IMR-90 (cell line): ENCODE results near the gene DDX21. TPM values are rescaled to one million over a fixed set of nuclear protein-coding genes. Genes with fewer than 3 reads are reported as not detected.
A peak's percentile ranks its signal among the peaks of the same experiment; 100 is the strongest.

Source experiments
- ATAC-seq: fragments of 200-7000 bp; cut with Tn5 transposase; 2 replicates; pipeline ENCODE4 v1.9.1; 2020; ENCODE audit warnings: low read depth, mild to moderate bottlenecking, moderate library complexity
- BruUV-seq: library from RNA; stranded (reverse); fragments of 400-500 nt; replicated peaks from 2 replicates; lab custom pipeline; 2021; lab: Mats Ljungman, UMichigan
- CTCF ChIA-PET: fragments of 300-600 bp; formaldehyde crosslinking; extraction: SDS; loops from one replicate; lab custom pipeline; 2021; ENCODE audit warnings: antibody characterized with exemption; lab: Yijun Ruan, JAX
- POLR2A ChIA-PET: fragments of 300-600 bp; sonication (Branson Sonifier 250); formaldehyde crosslinking; loops from one replicate; lab custom pipeline; 2022; ENCODE audit warnings: antibody characterized with exemption; ENCODE audit not compliant: unreplicated experiment; lab: Charles Lee
- DNase-seq: peaks from one replicate; pipeline ENCODE4 v3.0.0; 2013
- H2AFZ ChIP-seq: replicated peaks from 2 replicates; pipeline ENCODE3; 2013; ENCODE audit warnings: low read length, mild to moderate bottlenecking; ENCODE audit not compliant: poor library complexity
- H2AK5ac ChIP-seq: 2 replicates; pipeline ENCODE4 v1.6.1; 2013; ENCODE audit warnings: low read depth, low read length, inconsistent platforms
- H2AK9ac ChIP-seq: replicated peaks from 2 replicates; pipeline ENCODE3; 2013; ENCODE audit warnings: mild to moderate bottlenecking, low read depth, low read length, moderate library complexity; ENCODE audit not compliant: poor library complexity
- H2BK120ac ChIP-seq: 2 replicates; pipeline ENCODE4 v1.6.1; 2013; ENCODE audit warnings: low read depth, low read length, inconsistent platforms
- H2BK15ac ChIP-seq: 3 replicates; pipeline ENCODE4 v1.6.1; 2013; ENCODE audit warnings: low read depth, low read length, inconsistent platforms
- H2BK20ac ChIP-seq: 2 replicates; pipeline ENCODE4 v1.6.1; 2013; ENCODE audit warnings: low read depth, mild to moderate bottlenecking, inconsistent platforms, low read length, moderate library complexity
- H2BK5ac ChIP-seq: 2 replicates; pipeline ENCODE4 v1.6.1; 2013; ENCODE audit warnings: mild to moderate bottlenecking, low read depth, low read length, inconsistent platforms; ENCODE audit not compliant: poor library complexity, severe bottlenecking
- H3K14ac ChIP-seq: replicated peaks from 2 replicates; pipeline ENCODE4 v1.6.1; 2013; ENCODE audit warnings: low read depth, low read length, inconsistent platforms
- H3K18ac ChIP-seq: 2 replicates; pipeline ENCODE4 v1.6.1; 2013; ENCODE audit warnings: low read depth, low read length, control low read depth
- H3K23ac ChIP-seq: 2 replicates; pipeline ENCODE4 v1.6.1; 2013; ENCODE audit warnings: low read depth, low read length, inconsistent platforms
- H3K27ac ChIP-seq: 2 replicates; pipeline ENCODE4 v1.5.1; 2013; ENCODE audit warnings: mild to moderate bottlenecking, control low read depth, low read length; ENCODE audit not compliant: insufficient read depth
- H3K27me3 ChIP-seq: 2 replicates; pipeline ENCODE4 v1.6.1; 2013; ENCODE audit warnings: low read length; ENCODE audit not compliant: control insufficient read depth, insufficient read depth
- H3K36me3 ChIP-seq: 2 replicates; pipeline ENCODE4 v1.6.1; 2013; ENCODE audit warnings: low read length, mixed read lengths; ENCODE audit not compliant: control insufficient read depth, insufficient read depth
- H3K4ac ChIP-seq: 2 replicates; pipeline ENCODE4 v1.6.1; 2013; ENCODE audit warnings: low read depth, low read length, inconsistent platforms
- H3K4me1 ChIP-seq: 2 replicates; pipeline ENCODE4 v1.6.1; 2013; ENCODE audit warnings: low read length, mixed read lengths; ENCODE audit not compliant: control insufficient read depth, insufficient read depth
- H3K4me2 ChIP-seq: 2 replicates; pipeline ENCODE4 v1.6.1; 2013; ENCODE audit warnings: low read depth, mild to moderate bottlenecking, control low read depth, low read length, moderate library complexity
- H3K4me3 ChIP-seq: 2 replicates; pipeline ENCODE4 v1.5.1; 2013; ENCODE audit warnings: low read depth, mild to moderate bottlenecking, control low read depth, low read length, moderate library complexity; ENCODE audit not compliant: insufficient read depth
- H3K56ac ChIP-seq: 2 replicates; pipeline ENCODE4 v1.6.1; 2013; ENCODE audit warnings: low read length, inconsistent platforms; ENCODE audit not compliant: insufficient read depth; ENCODE audit errors: extremely low read depth
- H3K79me1 ChIP-seq, 2 experiments: 2 replicates each; pipeline ENCODE4 v1.6.1; 2013; ENCODE audit warnings: low read length in 2 of 2, inconsistent platforms in 1 of 2, low read depth in 1 of 2
- H3K9ac ChIP-seq: 2 replicates; pipeline ENCODE4 v1.6.1; 2013; ENCODE audit warnings: low read depth, low read length, control low read depth
- H3K9me1 ChIP-seq: 2 replicates; pipeline ENCODE4 v1.6.1; 2013; ENCODE audit warnings: low read length, inconsistent platforms; ENCODE audit not compliant: insufficient read depth
- H3K9me3 ChIP-seq: 2 replicates; pipeline ENCODE4 v1.6.1; 2013; ENCODE audit warnings: low read length; ENCODE audit not compliant: control insufficient read depth, insufficient read depth
- H4K20me1 ChIP-seq: 2 replicates; pipeline ENCODE4 v1.6.1; 2013; ENCODE audit warnings: low read length, inconsistent platforms; ENCODE audit not compliant: insufficient read depth
- H4K5ac ChIP-seq: 2 replicates; pipeline ENCODE4 v1.6.1; 2013; ENCODE audit warnings: mild to moderate bottlenecking, low read depth, low read length, control low read depth
- H4K8ac ChIP-seq, 2 experiments: 2 replicates each; pipeline ENCODE4 v1.6.1; 2013; ENCODE audit warnings: low read depth in 2 of 2, low read length in 2 of 2, control low read depth in 1 of 2, inconsistent platforms in 1 of 2
- H4K91ac ChIP-seq: 2 replicates; pipeline ENCODE4 v1.6.1; 2013; ENCODE audit warnings: low read depth, low read length, inconsistent platforms; ENCODE audit not compliant: insufficient read depth
- BHLHE40 ChIP-seq: fragments of 150-350 bp; IDR thresholded peaks from 2 replicates; pipeline ENCODE4 v1.6.1; 2016; ENCODE audit warnings: mild to moderate bottlenecking, low read depth, low read length
- CEBPB ChIP-seq: IDR thresholded peaks from 2 replicates; pipeline ENCODE4 v1.6.1; 2012; ENCODE audit warnings: low read depth, low read length, improper control_type of control experiment
- CHD1 ChIP-seq: IDR thresholded peaks from 2 replicates; pipeline ENCODE4 v1.6.1; 2012; ENCODE audit warnings: low read depth, low read length, improper control_type of control experiment
- FOS ChIP-seq: fragments of 150-350 bp; IDR thresholded peaks from 2 replicates; pipeline ENCODE4 v1.6.1; 2016; ENCODE audit warnings: low read depth, low read length
- MAFK ChIP-seq: IDR thresholded peaks from 2 replicates; pipeline ENCODE4 v1.6.1; 2012; ENCODE audit warnings: low read depth, low read length, improper control_type of control experiment
- MAZ ChIP-seq: IDR thresholded peaks from 2 replicates; pipeline ENCODE4 v1.6.1; 2012; ENCODE audit warnings: low read depth, mild to moderate bottlenecking, low read length, improper control_type of control experiment, moderate library complexity, borderline replicate concordance
- MXI1 ChIP-seq: IDR thresholded peaks from 2 replicates; pipeline ENCODE4 v1.6.1; 2012; ENCODE audit warnings: low read depth, mild to moderate bottlenecking, low read length, moderate library complexity, borderline replicate concordance
- POLR2A ChIP-seq: IDR thresholded peaks from 2 replicates; pipeline ENCODE4 v1.6.1; 2012; ENCODE audit warnings: mild to moderate bottlenecking, low read depth, low read length
- RAD21 ChIP-seq: IDR thresholded peaks from 2 replicates; pipeline ENCODE4 v1.6.1; 2012; ENCODE audit warnings: low read length, improper control_type of control experiment
- RCOR1 ChIP-seq: IDR thresholded peaks from 2 replicates; pipeline ENCODE4 v1.6.1; 2012; ENCODE audit warnings: mild to moderate bottlenecking, low read length, improper control_type of control experiment; ENCODE audit not compliant: insufficient replicate concordance
- RFX5 ChIP-seq: IDR thresholded peaks from 2 replicates; pipeline ENCODE4 v1.8.0; 2012; ENCODE audit warnings: low read depth, mild to moderate bottlenecking, low read length, moderate library complexity
- dilution Hi-C: fragments of 300-500 bp; cut with HindIII; formaldehyde crosslinking; loops from one replicate; pipeline ENCODE4 v1.14.3; 2018; ENCODE audit warnings: low sequenced_read_pairs; ENCODE audit not compliant: unreplicated experiment
- in situ Hi-C: fragments of 300-500 bp; cut with MboI; formaldehyde crosslinking; loops from 3 replicates; pipeline ENCODE4 v1.14.3; 2019; ENCODE audit warnings: low sequenced_read_pairs, inconsistent platforms, mixed read lengths
- intact Hi-C: fragments of 100-400 bp; cut with micrococcal nuclease; formaldehyde crosslinking; loops from 2 replicates; pipeline ENCODE4 v1.10.0; 2022
- polyA plus RNA-seq, 3 experiments: library from polyadenylated mRNA; depleted of rRNA; stranded (reverse); fragments of >200 nt; gene quantifications; 2 replicates each; pipeline ENCODE4 v1.2.3, GENCODE V29; 2012; ENCODE audit warnings: low replicate concordance in 1 of 3
- total RNA-seq: library from RNA; depleted of rRNA; stranded (reverse); fragments of >200 nt; gene quantifications from 2 replicates; pipeline ENCODE4 v1.2.3, GENCODE V29; 2012
- TF ChIP-seq, protein P1 (sequence below): conservative IDR thresholded peaks from 2 replicates; pipeline ENCODE4 v1.5.1; 2012; ENCODE audit warnings: mild to moderate bottlenecking, low read depth, low read length, improper control_type of control experiment
- TF ChIP-seq, protein P2 (sequence below): fragments of 150-350 bp; IDR thresholded peaks from 2 replicates; pipeline ENCODE4 v1.6.1; 2017; ENCODE audit warnings: mild to moderate bottlenecking, antibody characterized with exemption, low read length, low read depth

Gene DDX21
- total and polyA plus RNA-seq, 2 of the 4 experiments (the other 2 are of a cell fraction): 43.2 to 73.7 TPM

DNA sequence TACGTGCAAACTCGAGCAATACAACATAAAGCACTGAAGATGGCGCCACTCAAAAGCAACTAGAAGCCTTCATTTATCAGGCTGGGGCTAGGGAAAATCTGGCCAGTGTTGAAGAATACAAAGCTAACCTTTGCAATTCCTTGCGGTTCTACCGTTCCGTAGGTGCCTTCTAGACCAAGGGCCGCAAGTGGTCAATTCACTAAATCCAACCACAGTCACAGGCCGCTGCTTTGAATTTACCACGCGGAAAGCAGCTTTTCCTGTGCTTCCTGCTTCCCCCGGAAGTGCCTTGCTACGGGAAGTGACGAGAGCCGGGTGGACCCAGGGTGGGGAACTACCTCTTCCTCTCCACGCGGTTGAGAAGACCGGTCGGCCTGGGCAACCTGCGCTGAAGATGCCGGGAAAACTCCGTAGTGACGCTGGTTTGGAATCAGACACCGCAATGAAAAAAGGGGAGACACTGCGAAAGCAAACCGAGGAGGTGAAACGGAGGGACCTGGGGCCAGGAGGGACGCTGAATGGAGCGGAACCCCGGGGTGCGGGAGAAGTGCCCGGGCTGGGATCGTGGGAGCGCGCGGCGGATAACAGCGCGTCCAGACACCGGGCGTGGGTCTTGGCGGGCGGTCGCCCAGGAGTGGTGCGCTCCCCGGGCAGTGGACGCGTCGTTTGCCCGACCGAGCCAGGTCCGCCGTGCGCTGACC is at the start of gene DDX21 (continued):
- peak; percentile 15; the same call in 1 of the 2 replicates for TF ChIP-seq RAD21

DNA sequence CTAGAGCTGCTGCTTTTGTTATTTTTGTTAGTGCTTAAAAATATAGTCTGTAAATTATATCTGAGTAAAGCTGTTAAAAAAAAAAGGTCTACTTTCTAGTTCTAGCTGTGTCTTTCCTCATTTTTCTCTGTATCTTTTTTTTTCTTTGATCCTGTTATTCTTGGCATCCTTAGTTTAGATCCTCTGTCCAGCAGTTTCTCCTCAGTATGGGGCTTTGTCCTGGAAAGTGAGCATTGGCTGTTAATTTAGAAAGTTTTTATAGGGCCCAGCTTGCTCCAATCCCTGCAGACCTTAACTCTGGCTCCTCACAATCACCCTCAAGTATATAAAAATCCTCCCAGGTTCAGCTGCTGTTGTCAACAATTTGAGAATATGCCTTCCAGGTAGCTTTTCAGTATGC is 31.4 kb upstream of the DDX21 start:
- H3K14ac ChIP-seq: no peak overlapping the region
- ChIA-PET CTCF (interaction anchor here (0.6 kb wide), 2 partner anchors 136 to 236 kb away, joined by 7 to 8 read pairs; no protein-coding TSS in a partner anchor), POLR2A (no interaction called here)
- H3K4me2 ChIP-seq: no peak overlapping the region
- H3K36me3 ChIP-seq: peaks cover 22% of the 10 kb centered on the region
- no peaks in the 10 kb centered on the region for H3K27me3 ChIP-seq
- peaks cover 10% of the 10 kb centered on the region; the same call in 1 of the 2 replicates for H4K20me1 ChIP-seq
- H2BK15ac ChIP-seq: no peak overlapping the region
- no peak overlapping the region for H3K23ac ChIP-seq
- no peak overlapping the region for H4K91ac ChIP-seq
- H3K9me1 ChIP-seq: no peaks in the 10 kb centered on the region
- BruUV-seq: no TSS peak
- intact Hi-C loops: no loop called here
- no peak for ATAC-seq
- peaks cover 12 to 27% of the 10 kb centered on the region in 2 experiments for H3K79me1 ChIP-seq
- no peak overlapping the region for H3K18ac ChIP-seq
- H3K9ac ChIP-seq: no peak overlapping the region
- no peak overlapping the region for H2AK5ac ChIP-seq
- no peak overlapping the region for H2BK120ac ChIP-seq
- H3K4ac ChIP-seq: no peak overlapping the region
- DNase-seq: no peak
- no peak overlapping the region for H3K4me3 ChIP-seq
- no peak overlapping the region for H2BK20ac ChIP-seq
- dilution Hi-C loops: loop anchor here (25.0 kb wide), 1 partner anchor 162 kb away; no protein-coding TSS in a partner anchor
- no peaks in the 10 kb centered on the region for H3K9me3 ChIP-seq
- H4K8ac ChIP-seq: no peak overlapping the region
- in situ Hi-C loops: no loop called here
- no peak overlapping the region for H3K27ac ChIP-seq
- no peak overlapping the region for H3K56ac ChIP-seq
- no peak overlapping the region for H2AFZ ChIP-seq
- no peak overlapping the region for H4K5ac ChIP-seq
- no peaks in the 10 kb centered on the region for H3K4me1 ChIP-seq
- H2AK9ac ChIP-seq: no peak overlapping the region
- no peak overlapping the region for H2BK5ac ChIP-seq
- TF ChIP-seq RAD21 (no peak), FOS (no peak), BHLHE40 (no peak), RCOR1 (no peak), POLR2A (no peak), RFX5 (no peak), MAZ (no peak), MXI1 (no peak), MAFK (no peak), CEBPB (no peak), CHD1 (no peak)
- TF ChIP-seq, protein P1, sequence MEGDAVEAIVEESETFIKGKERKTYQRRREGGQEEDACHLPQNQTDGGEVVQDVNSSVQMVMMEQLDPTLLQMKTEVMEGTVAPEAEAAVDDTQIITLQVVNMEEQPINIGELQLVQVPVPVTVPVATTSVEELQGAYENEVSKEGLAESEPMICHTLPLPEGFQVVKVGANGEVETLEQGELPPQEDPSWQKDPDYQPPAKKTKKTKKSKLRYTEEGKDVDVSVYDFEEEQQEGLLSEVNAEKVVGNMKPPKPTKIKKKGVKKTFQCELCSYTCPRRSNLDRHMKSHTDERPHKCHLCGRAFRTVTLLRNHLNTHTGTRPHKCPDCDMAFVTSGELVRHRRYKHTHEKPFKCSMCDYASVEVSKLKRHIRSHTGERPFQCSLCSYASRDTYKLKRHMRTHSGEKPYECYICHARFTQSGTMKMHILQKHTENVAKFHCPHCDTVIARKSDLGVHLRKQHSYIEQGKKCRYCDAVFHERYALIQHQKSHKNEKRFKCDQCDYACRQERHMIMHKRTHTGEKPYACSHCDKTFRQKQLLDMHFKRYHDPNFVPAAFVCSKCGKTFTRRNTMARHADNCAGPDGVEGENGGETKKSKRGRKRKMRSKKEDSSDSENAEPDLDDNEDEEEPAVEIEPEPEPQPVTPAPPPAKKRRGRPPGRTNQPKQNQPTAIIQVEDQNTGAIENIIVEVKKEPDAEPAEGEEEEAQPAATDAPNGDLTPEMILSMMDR: no peak
- TF ChIP-seq, protein P2, sequence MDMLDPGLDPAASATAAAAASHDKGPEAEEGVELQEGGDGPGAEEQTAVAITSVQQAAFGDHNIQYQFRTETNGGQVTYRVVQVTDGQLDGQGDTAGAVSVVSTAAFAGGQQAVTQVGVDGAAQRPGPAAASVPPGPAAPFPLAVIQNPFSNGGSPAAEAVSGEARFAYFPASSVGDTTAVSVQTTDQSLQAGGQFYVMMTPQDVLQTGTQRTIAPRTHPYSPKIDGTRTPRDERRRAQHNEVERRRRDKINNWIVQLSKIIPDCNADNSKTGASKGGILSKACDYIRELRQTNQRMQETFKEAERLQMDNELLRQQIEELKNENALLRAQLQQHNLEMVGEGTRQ: no peak
